AG09319 (cell line): ENCODE results near the gene CTNNA3.

Experiments
- DNase-seq: peaks from one replicate; pipeline ENCODE4 v3.0.0-alpha.2; 2010; ENCODE audit warnings: low read depth; ENCODE audit errors: extremely low read depth
- TF ChIP-seq, protein P1 (sequence below): IDR thresholded peaks from 2 replicates; pipeline ENCODE4 v1.5.1; 2011; ENCODE audit warnings: low read depth, mild to moderate bottlenecking, inconsistent platforms, low read length, moderate library complexity

CTNNA3 gene

DNA sequence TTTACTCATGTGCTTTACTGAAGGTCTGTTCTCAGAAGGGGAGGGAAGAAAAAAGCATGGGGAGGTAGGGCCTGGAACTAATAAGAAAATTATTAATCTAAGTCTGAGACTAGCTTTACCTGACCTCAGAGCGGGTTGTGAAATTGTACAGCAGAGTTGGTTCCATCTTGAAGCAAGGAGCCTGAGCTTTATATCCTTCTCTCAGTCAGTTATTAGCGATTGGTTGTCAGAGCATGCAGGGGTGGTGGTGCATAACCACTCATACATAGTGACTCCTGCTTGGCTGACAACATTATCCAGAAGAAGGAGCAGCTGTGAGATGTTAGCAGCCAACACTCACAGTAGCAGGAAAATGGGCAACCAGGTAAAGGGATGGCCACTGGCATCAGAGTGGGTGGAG, 1746.5 kb downstream of the CTNNA3 start:
- DNase-seq: no peak
- TF ChIP-seq, protein P1, sequence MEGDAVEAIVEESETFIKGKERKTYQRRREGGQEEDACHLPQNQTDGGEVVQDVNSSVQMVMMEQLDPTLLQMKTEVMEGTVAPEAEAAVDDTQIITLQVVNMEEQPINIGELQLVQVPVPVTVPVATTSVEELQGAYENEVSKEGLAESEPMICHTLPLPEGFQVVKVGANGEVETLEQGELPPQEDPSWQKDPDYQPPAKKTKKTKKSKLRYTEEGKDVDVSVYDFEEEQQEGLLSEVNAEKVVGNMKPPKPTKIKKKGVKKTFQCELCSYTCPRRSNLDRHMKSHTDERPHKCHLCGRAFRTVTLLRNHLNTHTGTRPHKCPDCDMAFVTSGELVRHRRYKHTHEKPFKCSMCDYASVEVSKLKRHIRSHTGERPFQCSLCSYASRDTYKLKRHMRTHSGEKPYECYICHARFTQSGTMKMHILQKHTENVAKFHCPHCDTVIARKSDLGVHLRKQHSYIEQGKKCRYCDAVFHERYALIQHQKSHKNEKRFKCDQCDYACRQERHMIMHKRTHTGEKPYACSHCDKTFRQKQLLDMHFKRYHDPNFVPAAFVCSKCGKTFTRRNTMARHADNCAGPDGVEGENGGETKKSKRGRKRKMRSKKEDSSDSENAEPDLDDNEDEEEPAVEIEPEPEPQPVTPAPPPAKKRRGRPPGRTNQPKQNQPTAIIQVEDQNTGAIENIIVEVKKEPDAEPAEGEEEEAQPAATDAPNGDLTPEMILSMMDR: no peak

DNA sequence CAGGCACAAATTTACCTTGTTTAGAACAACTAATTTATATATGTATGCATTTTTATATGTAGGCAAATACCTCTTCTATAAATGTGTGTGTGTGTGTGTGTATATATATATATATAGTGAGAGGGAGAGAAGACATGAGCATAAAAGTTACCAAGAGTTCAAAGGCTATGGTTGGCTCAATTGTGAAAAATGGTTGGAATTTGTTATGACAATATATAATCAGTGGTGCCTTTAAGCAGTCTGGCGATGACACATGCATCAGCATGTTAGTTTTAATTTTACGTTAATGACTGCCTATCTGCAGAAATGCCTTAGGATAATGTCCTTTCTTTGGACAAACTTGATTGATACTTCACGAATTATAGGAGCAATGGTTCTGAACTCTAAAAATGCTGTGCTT, 1750.9 kb downstream of the CTNNA3 start:
- TF ChIP-seq, protein P1: no peak
- DNase-seq: no peak

DNA sequence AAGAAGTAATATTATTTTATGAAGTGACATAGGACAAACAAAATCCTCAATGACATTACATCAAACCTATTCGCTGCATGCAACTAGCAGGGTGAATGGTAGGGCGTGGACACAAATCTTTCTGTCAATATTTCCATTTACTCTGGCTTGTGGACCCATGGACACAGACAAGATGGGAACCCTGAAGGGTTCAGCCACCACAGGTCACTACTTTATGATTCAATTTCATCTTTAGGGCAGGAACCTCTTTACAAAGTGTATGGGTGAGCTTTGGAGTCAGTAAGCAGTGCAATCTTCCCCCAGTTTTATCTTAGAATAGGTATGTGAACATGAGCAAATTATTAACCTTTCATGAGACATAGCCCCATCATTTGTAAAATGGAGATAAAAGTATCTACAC, 1752.5 kb downstream of the CTNNA3 start:
- no peak for DNase-seq
- TF ChIP-seq, protein P1: no peak

DNA sequence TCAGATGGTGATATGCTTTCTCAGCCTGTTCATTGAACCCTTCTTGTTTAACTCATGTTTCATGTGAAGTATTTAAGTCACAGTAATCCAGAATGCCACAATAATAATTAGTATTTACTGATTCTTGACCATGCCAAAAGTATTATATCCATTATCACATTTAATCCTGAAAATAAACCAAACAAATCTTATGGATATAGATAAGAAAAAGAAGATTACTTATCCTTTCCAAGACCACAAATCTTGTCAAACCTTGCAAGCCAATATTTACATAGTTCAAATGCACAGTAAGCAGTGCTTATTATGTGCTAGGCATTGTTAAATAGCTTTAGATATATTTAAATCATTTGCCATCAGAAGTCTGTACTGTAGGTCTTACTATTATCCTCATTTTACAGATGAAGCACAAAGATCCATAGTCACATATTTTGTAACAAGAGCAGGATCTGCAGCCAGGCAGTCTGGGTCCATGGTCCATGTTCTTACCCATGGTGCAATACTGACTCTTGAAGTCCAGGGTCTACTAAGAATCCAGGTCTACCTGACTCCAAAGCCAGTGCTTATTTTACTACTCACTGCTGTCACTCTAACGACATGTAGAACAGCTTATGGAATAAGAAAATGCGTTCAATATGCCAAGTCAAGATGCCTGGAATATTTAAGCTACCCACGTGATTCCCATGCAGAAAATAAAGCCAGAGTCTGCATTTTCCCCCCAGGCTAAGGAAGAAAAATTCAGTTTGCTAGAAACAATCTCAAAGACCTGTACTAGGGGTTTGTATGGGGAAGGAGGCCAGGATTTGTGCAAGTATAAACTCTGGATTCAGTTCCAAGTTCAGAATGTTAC, 1755.0 kb downstream of the CTNNA3 start:
- TF ChIP-seq, protein P1: no peak
- DNase-seq: no peak

DNA sequence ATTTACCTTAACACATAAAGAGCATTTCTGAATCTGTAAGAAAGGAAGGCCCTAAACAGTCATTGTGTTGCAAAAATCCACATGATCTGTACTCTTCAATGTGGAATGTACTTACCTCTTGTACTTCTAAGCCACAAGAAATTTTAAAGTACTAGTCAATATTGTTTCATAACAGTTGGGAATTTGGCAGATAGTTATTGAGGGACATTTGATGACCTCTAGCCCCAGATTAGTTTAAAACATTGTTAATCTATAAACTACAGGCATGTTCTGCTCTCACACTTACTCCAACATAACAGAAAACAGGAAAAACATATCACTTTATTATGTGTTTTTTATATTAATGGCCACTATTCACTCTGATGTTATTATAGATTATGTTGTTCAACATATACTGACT, 1755.9 kb downstream of the CTNNA3 start:
- TF ChIP-seq, protein P1: no peak
- DNase-seq: no peak

DNA sequence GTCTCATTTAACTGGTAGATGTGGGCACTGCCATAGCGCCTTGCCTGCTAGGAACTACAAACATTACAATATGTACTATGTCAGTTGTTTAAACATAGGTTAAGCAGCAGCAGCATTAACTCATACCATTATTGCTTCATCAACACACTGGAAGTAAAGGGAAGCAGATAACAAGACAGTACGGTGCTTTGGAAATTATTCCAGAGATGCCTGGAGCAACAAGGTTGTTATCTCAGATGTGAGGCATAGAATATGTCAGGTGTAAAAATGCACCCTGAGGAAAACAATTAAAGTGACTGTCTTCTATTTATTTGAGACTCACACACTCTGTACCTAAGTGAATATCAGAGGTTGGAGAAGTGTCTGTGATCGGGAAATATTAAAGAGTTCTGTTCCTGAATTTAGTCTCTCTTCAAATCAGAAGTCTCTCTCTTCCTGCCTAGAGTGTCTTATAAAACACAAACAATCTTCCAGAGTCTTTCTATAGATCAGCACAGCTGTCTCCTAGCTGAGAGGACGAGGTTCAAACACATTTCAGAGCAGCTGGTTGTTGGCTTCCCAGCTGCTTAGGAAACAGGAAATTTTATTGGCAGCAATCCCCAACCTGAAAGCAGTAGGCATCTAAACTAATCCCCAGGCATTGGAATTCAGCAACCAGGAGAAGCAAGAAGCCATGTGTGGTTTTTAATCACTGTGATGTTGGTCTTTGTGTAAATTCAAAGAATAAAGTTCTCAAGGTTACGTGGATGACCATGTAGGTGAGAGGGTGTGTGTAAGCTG, 1764.5 kb downstream of the CTNNA3 start:
- TF ChIP-seq, protein P1: no peak
- no peak for DNase-seq

DNA sequence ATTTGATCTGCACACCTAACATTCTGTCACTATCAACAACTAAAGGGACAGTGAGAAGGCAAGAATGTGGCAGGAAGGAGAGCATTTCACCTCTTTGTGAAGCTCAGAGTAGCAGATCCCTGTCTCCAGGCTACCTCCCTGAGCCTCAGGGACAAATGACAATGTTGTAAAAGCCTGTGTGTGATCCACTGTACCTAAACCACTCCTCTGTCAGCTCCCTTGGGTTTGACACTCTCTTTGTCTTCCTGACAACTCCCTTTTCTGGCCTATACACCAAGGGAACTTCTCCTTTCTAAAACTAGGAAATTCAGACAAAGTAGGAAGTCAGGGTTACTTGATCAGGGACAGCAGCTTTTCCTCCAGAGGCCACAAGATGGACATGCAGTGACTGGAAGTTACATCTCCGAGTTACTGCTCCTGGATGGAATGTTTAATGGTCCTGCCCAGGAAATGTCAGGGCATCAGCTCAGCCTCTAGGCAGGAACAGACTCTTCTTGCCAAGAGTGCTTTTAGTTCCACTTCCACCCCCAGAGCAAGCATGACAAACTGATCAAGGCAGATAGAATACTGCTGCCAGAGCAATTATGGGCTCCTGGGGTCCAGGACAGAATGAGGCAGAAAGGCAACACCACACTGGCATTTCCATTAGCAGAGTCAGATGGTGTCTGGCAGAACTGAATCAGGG, 1784.7 kb downstream of the CTNNA3 start:
- DNase-seq: no peak
- TF ChIP-seq, protein P1: no peak
